ENCODE measurements around the gene ZCCHC9.

Gene ZCCHC9

DNA sequence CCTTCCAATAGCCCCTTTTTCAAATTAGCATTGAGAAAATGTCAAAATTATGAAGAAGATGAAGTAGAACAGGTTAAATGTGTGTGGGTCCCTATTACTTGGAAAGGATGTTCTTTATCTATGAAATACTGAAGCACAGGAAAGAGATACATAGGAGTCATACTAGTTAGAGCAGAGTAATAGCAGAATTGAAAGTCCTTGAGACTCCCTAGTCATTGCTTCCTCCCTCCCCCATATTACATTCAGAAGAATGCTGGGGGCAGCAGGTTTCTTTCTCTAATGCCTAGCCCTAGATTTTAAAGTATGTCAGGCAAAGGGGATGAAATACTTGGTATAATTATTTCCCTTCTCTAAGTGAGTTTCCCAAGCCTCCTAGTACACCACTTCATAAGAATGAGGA, 4.4 kb downstream of the ZCCHC9 start:
- H3K79me2 ChIP-seq (ENCODE audit: low read length): peaks cover 11% of the 10 kb centered on the region
- H3K4me2 ChIP-seq (ENCODE audit: low read depth, low read length): no peak overlapping the region
- no peak overlapping the region for H3K4me3 ChIP-seq (ENCODE audit: low read length)
- H3K27ac ChIP-seq (ENCODE audit: low read length): no peak overlapping the region
- no peak overlapping the region for H2AFZ ChIP-seq (ENCODE audit: low read length)
- no peaks in the 10 kb centered on the region for H4K20me1 ChIP-seq (ENCODE audit: insufficient read depth, low read length)
- no peaks in the 10 kb centered on the region for H3K27me3 ChIP-seq (replicated peaks; ENCODE audit: insufficient read depth, low read length)
- no peak for DNase-seq
- no peaks in the 10 kb centered on the region for H3K4me1 ChIP-seq (ENCODE audit: low read length)
- H3K36me3 ChIP-seq (replicated peaks; ENCODE audit: insufficient read depth, low read length): no peaks in the 10 kb centered on the region
- H3K9me2 ChIP-seq (replicated peaks; ENCODE audit: insufficient read depth, low read length): no peaks in the 10 kb centered on the region
- TF ChIP-seq CTCF (IDR thresholded peaks at IDR 0.05; ENCODE audit: low read length) (no peak), EZH2phosphoT487 (IDR thresholded peaks at IDR 0.05; ENCODE audit: low read length) (no peak), EZH2 (optimal IDR thresholded peaks at IDR 0.05; ENCODE audit: low read depth, low read length) (no peak)
- H3K9me3 ChIP-seq (replicated peaks; ENCODE audit: insufficient read depth, low read length): no peaks in the 10 kb centered on the region
- H3K9ac ChIP-seq (ENCODE audit: low read length): no peak overlapping the region
- H3F3A ChIP-seq (ENCODE audit: insufficient read depth, low read length): no peaks in the 10 kb centered on the region

- DNase-seq: no peak
- H3K9me2 ChIP-seq (replicated peaks; ENCODE audit: insufficient read depth, low read length): no peaks in the 10 kb centered on the region
- H3K36me3 ChIP-seq (replicated peaks; ENCODE audit: insufficient read depth, low read length): no peaks in the 10 kb centered on the region
- no peak overlapping the region for H3K27ac ChIP-seq (ENCODE audit: low read length)
- H2AFZ ChIP-seq (ENCODE audit: low read length): no peak overlapping the region
- no peak overlapping the region for H3K9ac ChIP-seq (ENCODE audit: low read length)
- H4K20me1 ChIP-seq (ENCODE audit: insufficient read depth, low read length): no peaks in the 10 kb centered on the region
- no peaks in the 10 kb centered on the region for H3K9me3 ChIP-seq (replicated peaks; ENCODE audit: insufficient read depth, low read length)
- no peak overlapping the region for H3K4me3 ChIP-seq (ENCODE audit: low read length)
- H3K4me2 ChIP-seq (ENCODE audit: low read depth, low read length): no peak overlapping the region
- no peaks in the 10 kb centered on the region for H3K4me1 ChIP-seq (ENCODE audit: low read length)
- H3K79me2 ChIP-seq (ENCODE audit: low read length): no peaks in the 10 kb centered on the region
- no peaks in the 10 kb centered on the region for H3F3A ChIP-seq (ENCODE audit: insufficient read depth, low read length)
- TF ChIP-seq CTCF (IDR thresholded peaks at IDR 0.05; ENCODE audit: low read length) (no peak), EZH2phosphoT487 (IDR thresholded peaks at IDR 0.05; ENCODE audit: low read length) (no peak), EZH2 (optimal IDR thresholded peaks at IDR 0.05; ENCODE audit: low read depth, low read length) (no peak)
- H3K27me3 ChIP-seq (replicated peaks; ENCODE audit: insufficient read depth, low read length): no peaks in the 10 kb centered on the region
Observed at GRCh38 chr5:81308836-81309235, 7.4 kb downstream of the ZCCHC9 start.

- Histone ChIP-seq H3K27ac (ENCODE audit: low read length) (no peak overlapping the region), H3K4me1 (ENCODE audit: low read length) (no peaks in the 10 kb centered on the region), H3K79me2 (ENCODE audit: low read length) (no peaks in the 10 kb centered on the region), H3K9me2 (replicated peaks; ENCODE audit: insufficient read depth, low read length) (no peaks in the 10 kb centered on the region), H2AFZ (ENCODE audit: low read length) (no peak overlapping the region), H3K4me3 (ENCODE audit: low read length) (no peak overlapping the region), H3K4me2 (ENCODE audit: low read depth, low read length) (no peak overlapping the region), H4K20me1 (ENCODE audit: insufficient read depth, low read length) (no peaks in the 10 kb centered on the region), H3K27me3 (replicated peaks; ENCODE audit: insufficient read depth, low read length) (no peaks in the 10 kb centered on the region), H3F3A (ENCODE audit: insufficient read depth, low read length) (no peaks in the 10 kb centered on the region), H3K36me3 (replicated peaks; ENCODE audit: insufficient read depth, low read length) (no peaks in the 10 kb centered on the region), H3K9ac (ENCODE audit: low read length) (no peak overlapping the region), H3K9me3 (replicated peaks; ENCODE audit: insufficient read depth, low read length) (no peaks in the 10 kb centered on the region)
- TF ChIP-seq CTCF (IDR thresholded peaks at IDR 0.05; ENCODE audit: low read length) (no peak), EZH2 (optimal IDR thresholded peaks at IDR 0.05; ENCODE audit: low read depth, low read length) (no peak), EZH2phosphoT487 (IDR thresholded peaks at IDR 0.05; ENCODE audit: low read length) (no peak)
- no peak for DNase-seq
Observed at GRCh38 chr5:81310402-81311063, 9.1 kb downstream of the ZCCHC9 start.

Data from MM.1S (cell line).